Measurements from ENCODE around the gene DRAXIN.

DNA sequence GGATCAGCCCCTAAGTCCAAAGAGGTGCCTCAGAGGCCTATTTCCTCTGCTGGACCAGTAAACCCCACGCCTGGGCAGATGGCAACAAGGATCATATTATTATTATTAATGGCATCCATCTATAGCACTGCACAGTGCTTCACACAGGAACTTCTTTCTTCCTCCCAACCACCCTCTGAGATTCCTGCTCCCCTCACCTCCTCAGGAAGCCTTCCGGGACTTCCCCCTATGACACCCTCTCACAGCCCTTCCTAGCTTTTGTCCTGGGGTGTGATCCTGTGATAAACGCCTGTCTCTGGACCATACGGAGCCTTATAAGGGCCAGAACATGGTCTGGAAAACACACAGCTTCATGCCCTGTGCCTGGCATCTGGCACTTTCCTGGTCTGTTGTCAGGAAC lies 40.5 kb upstream of the DRAXIN start:
- TF ChIP-seq CTCF (IDR thresholded peaks at IDR 0.05) (no peak), POLR2A (IDR thresholded peaks at IDR 0.05) (no peak), POLR2AphosphoS5 (IDR thresholded peaks at IDR 0.05) (no peak)
